OCI-LY3 (cell line): Measurements from ENCODE around the gene BAG2.

Experiments used
- H2AFZ ChIP-seq: fragments of 200-600, 300-600 bp; shearing (Covaris generic); 2 replicates; pipeline ENCODE4 v1.6.0; 2014; ENCODE audit warnings: antibody characterized with exemption, low read depth, low read length
- H3K27ac ChIP-seq: fragments of 200-600, 300-600 bp; sonication (generic); 2 replicates; pipeline ENCODE4 v1.5.1; 2014; ENCODE audit warnings: mild to moderate bottlenecking, low read length, moderate library complexity, mixed read lengths
- H3K27me3 ChIP-seq: fragments of 200-600, 300-600 bp; sonication (generic); 2 replicates; pipeline ENCODE4 v1.6.1; 2014; ENCODE audit warnings: low read depth, low read length, mixed read lengths
- H3K36me3 ChIP-seq: fragments of 200-600, 300-600 bp; sonication (generic); replicated peaks from 2 replicates; pipeline ENCODE3; 2014; ENCODE audit warnings: low read depth, low read length, mixed read lengths
- H3K4me1 ChIP-seq: fragments of 300-600, 200-600 bp; sonication (generic); 2 replicates; pipeline ENCODE4 v1.6.1; 2014; ENCODE audit warnings: low read length, mixed read lengths
- H3K4me2 ChIP-seq: fragments of 200-600, 300-600 bp; sonication (generic); 2 replicates; pipeline ENCODE4 v1.6.1; 2014; ENCODE audit warnings: low read length, mixed read lengths
- H3K4me3 ChIP-seq: fragments of 300-600, 200-600 bp; sonication (generic); 2 replicates; pipeline ENCODE4 v1.5.1; 2014; ENCODE audit warnings: antibody characterized with exemption, mild to moderate bottlenecking, low read length, moderate library complexity
- H3K79me2 ChIP-seq: fragments of 300-600, 200-600 bp; shearing (Covaris generic); 2 replicates; pipeline ENCODE4 v1.6.1; 2014; ENCODE audit warnings: mild to moderate bottlenecking, low read length, mixed read lengths
- H3K9ac ChIP-seq: fragments of 300-600, 200-600 bp; shearing (Covaris generic); 2 replicates; pipeline ENCODE4 v1.6.0; 2014; ENCODE audit warnings: mild to moderate bottlenecking, low read length, moderate library complexity
- H3K9me3 ChIP-seq: fragments of 200-600, 300-600 bp; shearing (Covaris generic); 2 replicates; pipeline ENCODE4 v1.6.1; 2014; ENCODE audit warnings: low read length, mixed read lengths; ENCODE audit not compliant: insufficient read depth
- H4K20me1 ChIP-seq: fragments of 200-600, 300-600 bp; sonication (generic); 2 replicates; pipeline ENCODE4 v1.6.1; 2016; ENCODE audit warnings: low read length, mixed read lengths; ENCODE audit not compliant: insufficient read depth
- EZH2phosphoT487 ChIP-seq: fragments of 200-600 bp; shearing (Covaris generic); IDR thresholded peaks from 2 replicates; pipeline ENCODE4 v1.6.1; 2018; ENCODE audit warnings: antibody characterized with exemption, mixed run types, low read depth
- TF ChIP-seq, protein P1 (sequence below): fragments of 200-600, 300-600 bp; sonication (generic); IDR thresholded peaks from 2 replicates; pipeline ENCODE4 v1.5.1; 2014; ENCODE audit warnings: antibody characterized with exemption, low read length, low read depth

BAG2 gene

DNA sequence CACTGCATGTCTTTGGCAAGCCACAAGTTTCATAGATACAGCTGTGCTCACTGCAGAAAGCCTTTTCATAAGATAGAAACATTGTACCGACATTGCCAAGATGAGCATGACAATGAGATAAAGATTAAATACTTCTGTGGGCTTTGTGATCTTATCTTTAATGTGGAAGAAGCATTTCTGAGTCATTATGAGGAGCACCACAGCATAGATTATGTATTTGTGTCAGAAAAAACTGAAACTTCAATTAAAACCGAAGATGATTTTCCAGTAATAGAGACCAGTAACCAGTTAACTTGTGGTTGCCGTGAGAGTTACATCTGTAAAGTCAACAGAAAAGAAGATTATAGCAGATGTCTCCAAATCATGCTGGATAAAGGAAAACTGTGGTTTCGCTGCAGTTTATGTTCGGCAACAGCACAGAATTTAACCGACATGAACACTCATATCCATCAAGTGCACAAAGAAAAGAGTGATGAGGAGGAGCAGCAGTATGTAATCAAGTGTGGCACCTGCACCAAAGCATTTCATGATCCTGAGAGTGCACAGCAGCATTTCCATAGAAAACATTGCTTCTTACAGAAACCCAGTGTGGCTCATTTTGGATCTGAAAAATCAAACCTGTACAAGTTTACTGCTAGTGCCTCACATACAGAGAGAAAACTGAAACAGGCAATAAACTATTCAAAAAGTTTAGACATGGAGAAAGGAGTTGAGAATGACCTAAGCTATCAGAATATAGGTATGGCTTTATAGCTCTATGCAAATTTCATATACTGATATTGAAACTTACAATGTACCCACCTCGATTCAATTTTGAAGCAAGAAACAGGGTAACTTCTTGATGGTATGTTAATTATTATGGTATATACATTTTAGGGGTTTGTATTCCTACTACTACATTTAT lies 23.9 kb upstream of the BAG2 start:
- H2AFZ ChIP-seq, result no peak overlapping the region
- H3K9ac ChIP-seq, result no peak overlapping the region
- H3K36me3 ChIP-seq, result peaks cover 46% of the 10 kb centered on the region
- TF ChIP-seq EZH2phosphoT487, result no peak
- TF ChIP-seq, protein P1, sequence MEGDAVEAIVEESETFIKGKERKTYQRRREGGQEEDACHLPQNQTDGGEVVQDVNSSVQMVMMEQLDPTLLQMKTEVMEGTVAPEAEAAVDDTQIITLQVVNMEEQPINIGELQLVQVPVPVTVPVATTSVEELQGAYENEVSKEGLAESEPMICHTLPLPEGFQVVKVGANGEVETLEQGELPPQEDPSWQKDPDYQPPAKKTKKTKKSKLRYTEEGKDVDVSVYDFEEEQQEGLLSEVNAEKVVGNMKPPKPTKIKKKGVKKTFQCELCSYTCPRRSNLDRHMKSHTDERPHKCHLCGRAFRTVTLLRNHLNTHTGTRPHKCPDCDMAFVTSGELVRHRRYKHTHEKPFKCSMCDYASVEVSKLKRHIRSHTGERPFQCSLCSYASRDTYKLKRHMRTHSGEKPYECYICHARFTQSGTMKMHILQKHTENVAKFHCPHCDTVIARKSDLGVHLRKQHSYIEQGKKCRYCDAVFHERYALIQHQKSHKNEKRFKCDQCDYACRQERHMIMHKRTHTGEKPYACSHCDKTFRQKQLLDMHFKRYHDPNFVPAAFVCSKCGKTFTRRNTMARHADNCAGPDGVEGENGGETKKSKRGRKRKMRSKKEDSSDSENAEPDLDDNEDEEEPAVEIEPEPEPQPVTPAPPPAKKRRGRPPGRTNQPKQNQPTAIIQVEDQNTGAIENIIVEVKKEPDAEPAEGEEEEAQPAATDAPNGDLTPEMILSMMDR, result no peak
- no peaks in the 10 kb centered on the region for H3K9me3 ChIP-seq
- no peaks in the 10 kb centered on the region for H3K27me3 ChIP-seq
- H3K27ac ChIP-seq, result no peak overlapping the region
- no peaks in the 10 kb centered on the region for H4K20me1 ChIP-seq
- peaks cover 4% of the 10 kb centered on the region; the same call in 1 of the 2 replicates for H3K4me1 ChIP-seq
- H3K4me3 ChIP-seq, result no peak overlapping the region
- H3K4me2 ChIP-seq, result no peak overlapping the region
- H3K79me2 ChIP-seq, result no peaks in the 10 kb centered on the region

DNA sequence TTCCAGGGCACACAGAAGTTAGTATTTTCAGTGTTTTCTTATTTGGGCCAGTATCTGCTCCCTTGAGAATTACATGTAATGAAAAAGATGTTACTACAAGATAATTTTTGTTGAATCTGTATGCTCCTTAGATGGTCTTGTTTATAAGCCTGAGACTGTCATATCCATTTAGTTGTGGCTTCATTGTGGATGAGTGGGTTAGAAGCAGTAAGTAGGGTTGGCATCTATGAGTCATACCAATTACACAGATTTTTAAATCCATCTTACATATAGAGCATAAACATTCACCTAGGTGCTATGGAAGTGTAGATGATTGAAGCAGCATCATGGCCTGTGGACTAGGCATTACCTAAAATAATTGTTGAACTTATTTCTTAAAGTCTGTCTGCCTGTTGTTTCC lies 13.5 kb upstream of the BAG2 start:
- no peaks in the 10 kb centered on the region for H3K79me2 ChIP-seq
- no peaks in the 10 kb centered on the region for H4K20me1 ChIP-seq
- TF ChIP-seq, protein P1, result no peak
- no peak for TF ChIP-seq EZH2phosphoT487
- H2AFZ ChIP-seq, result no peak overlapping the region
- no peaks in the 10 kb centered on the region for H3K4me1 ChIP-seq
- no peak overlapping the region for H3K27ac ChIP-seq
- no peaks in the 10 kb centered on the region for H3K27me3 ChIP-seq
- no peak overlapping the region for H3K4me3 ChIP-seq
- no peak overlapping the region for H3K9ac ChIP-seq
- H3K4me2 ChIP-seq, result no peak overlapping the region
- H3K9me3 ChIP-seq, result no peaks in the 10 kb centered on the region
- H3K36me3 ChIP-seq, result peaks cover 41% of the 10 kb centered on the region

DNA sequence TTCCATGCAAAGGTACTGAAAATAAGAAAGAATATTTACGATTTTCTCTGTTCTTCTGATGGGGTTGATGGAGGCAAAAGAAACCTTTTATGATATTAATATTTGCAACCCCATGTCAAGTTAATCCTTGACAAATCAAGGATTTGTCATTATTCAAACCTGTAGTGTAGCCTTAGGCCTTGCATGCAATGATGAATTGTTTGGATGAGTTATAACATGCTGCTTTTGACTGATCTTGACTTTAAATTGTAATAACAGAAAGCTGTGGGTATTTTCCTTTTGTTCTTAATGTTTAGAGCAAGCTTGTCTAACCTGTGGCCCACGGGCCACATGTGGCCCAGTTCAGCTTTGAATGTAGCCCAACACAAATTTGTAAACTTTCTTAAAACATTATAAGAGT lies 13.0 kb upstream of the BAG2 start:
- H3K4me3 ChIP-seq, result no peak overlapping the region
- H3K27me3 ChIP-seq, result no peaks in the 10 kb centered on the region
- H3K36me3 ChIP-seq, result peaks cover 41% of the 10 kb centered on the region
- H3K4me2 ChIP-seq, result no peak overlapping the region
- TF ChIP-seq, protein P1, result no peak
- no peak for TF ChIP-seq EZH2phosphoT487
- H3K27ac ChIP-seq, result no peak overlapping the region
- no peaks in the 10 kb centered on the region for H3K9me3 ChIP-seq
- H4K20me1 ChIP-seq, result no peaks in the 10 kb centered on the region
- H3K9ac ChIP-seq, result no peak overlapping the region
- H3K79me2 ChIP-seq, result no peaks in the 10 kb centered on the region
- no peak overlapping the region for H2AFZ ChIP-seq
- no peaks in the 10 kb centered on the region for H3K4me1 ChIP-seq

DNA sequence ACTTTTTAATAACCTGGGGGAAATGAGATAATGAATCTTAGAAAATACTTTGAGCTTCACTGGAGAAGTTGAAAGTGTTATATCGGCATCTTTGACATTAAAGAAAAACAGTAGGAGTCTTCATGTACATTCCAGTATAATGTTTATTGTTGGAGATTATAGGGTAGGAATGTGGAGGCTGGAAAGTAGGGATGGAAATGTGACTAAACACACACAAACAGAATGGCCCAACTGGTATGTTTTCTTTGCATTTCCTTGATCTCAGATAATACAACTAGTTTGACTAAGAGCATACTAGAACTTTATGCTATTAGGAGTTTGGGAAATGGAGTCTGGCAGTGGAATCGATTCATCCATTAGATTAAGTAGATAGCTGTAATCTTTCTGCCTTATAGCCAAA lies 10.1 kb upstream of the BAG2 start:
- H3K4me3 ChIP-seq, result no peak overlapping the region
- H3K9ac ChIP-seq, result no peak overlapping the region
- H3K4me1 ChIP-seq, result no peaks in the 10 kb centered on the region
- no peaks in the 10 kb centered on the region for H3K27me3 ChIP-seq
- H3K4me2 ChIP-seq, result no peak overlapping the region
- no peak overlapping the region for H3K27ac ChIP-seq
- no peak overlapping the region for H2AFZ ChIP-seq
- H4K20me1 ChIP-seq, result no peaks in the 10 kb centered on the region
- peaks cover 55% of the 10 kb centered on the region for H3K36me3 ChIP-seq
- H3K79me2 ChIP-seq, result no peaks in the 10 kb centered on the region
- no peaks in the 10 kb centered on the region for H3K9me3 ChIP-seq
- TF ChIP-seq, protein P1, result no peak
- no peak for TF ChIP-seq EZH2phosphoT487
